Loucy (cell line): ENCODE results near the gene RUNX1.
"Not testable (repeated sequence)": the region's sequence is repeated elsewhere in the genome, so short reads cannot be mapped to it uniquely, and the experiment has no call there.

Experiments used
- H2AFZ ChIP-seq: fragments of 200-600 bp; sonication (generic); 2 replicates; pipeline ENCODE4 v1.6.0; 2016; ENCODE audit warnings: antibody characterized with exemption, mild to moderate bottlenecking, low read length, moderate library complexity
- H3F3A ChIP-seq: fragments of 200-600 bp; 2 replicates; pipeline ENCODE4 v1.6.0; 2016; ENCODE audit warnings: antibody characterized with exemption, low read depth, mild to moderate bottlenecking
- H3K27me3 ChIP-seq: fragments of 200-600 bp; sonication (generic); 2 replicates; pipeline ENCODE4 v1.6.1; 2014; ENCODE audit warnings: low read length, mild to moderate bottlenecking; ENCODE audit not compliant: insufficient read depth, poor library complexity, severe bottlenecking
- H3K36me3 ChIP-seq: fragments of 200-600 bp; sonication (generic); 2 replicates; pipeline ENCODE4 v1.6.1; 2016; ENCODE audit warnings: low read length; ENCODE audit not compliant: insufficient read depth
- H3K4me1 ChIP-seq: fragments of 200-600 bp; sonication (generic); 2 replicates; pipeline ENCODE4 v1.5.1; 2014; ENCODE audit warnings: low read length, mild to moderate bottlenecking; ENCODE audit not compliant: insufficient read depth, poor library complexity, severe bottlenecking
- H3K4me2 ChIP-seq: fragments of 200-600 bp; sonication (generic); 2 replicates; pipeline ENCODE4 v1.6.0; 2014; ENCODE audit warnings: antibody characterized with exemption, low read length, low read depth, mild to moderate bottlenecking; ENCODE audit not compliant: poor library complexity, severe bottlenecking
- H3K4me3 ChIP-seq: fragments of 200-600 bp; sonication (generic); 2 replicates; pipeline ENCODE4 v1.5.1; 2014; ENCODE audit warnings: low read length, mild to moderate bottlenecking, mixed read lengths; ENCODE audit not compliant: poor library complexity, severe bottlenecking
- H3K79me2 ChIP-seq: fragments of 200-600 bp; sonication (generic); 2 replicates; pipeline ENCODE4 v1.6.1; 2014; ENCODE audit warnings: low read length; ENCODE audit not compliant: insufficient read depth
- H3K9ac ChIP-seq: fragments of 200-600 bp; sonication (generic); 2 replicates; pipeline ENCODE4 v1.6.0; 2014; ENCODE audit warnings: mild to moderate bottlenecking, low read depth, low read length, moderate library complexity; ENCODE audit not compliant: poor library complexity, severe bottlenecking
- H3K9me2 ChIP-seq: fragments of 200-600 bp; sonication (generic); replicated peaks from 2 replicates; pipeline ENCODE4 v1.6.1; 2016; ENCODE audit warnings: low read depth, low read length, mixed read lengths
- H3K9me3 ChIP-seq: fragments of 200-600 bp; sonication (generic); 2 replicates; pipeline ENCODE4 v1.6.1; 2014; ENCODE audit warnings: mild to moderate bottlenecking, antibody characterized with exemption, low read length, low read depth; ENCODE audit not compliant: insufficient read depth
- H4K20me1 ChIP-seq: fragments of 200-600 bp; sonication (generic); 2 replicates; pipeline ENCODE4 v1.6.0; 2014; ENCODE audit warnings: antibody characterized with exemption, low read length, mild to moderate bottlenecking; ENCODE audit not compliant: insufficient read depth, poor library complexity, severe bottlenecking
- CTCF ChIP-seq: fragments of 200-600 bp; sonication (generic); conservative IDR thresholded peaks from 2 replicates; pipeline ENCODE4 v1.5.1; 2014; ENCODE audit warnings: mild to moderate bottlenecking, antibody characterized with exemption, low read length
- EZH2phosphoT487 ChIP-seq: fragments of 200-600 bp; IDR thresholded peaks from 2 replicates; pipeline ENCODE4 v1.6.1; 2018; ENCODE audit warnings: antibody characterized with exemption, mild to moderate bottlenecking, moderate library complexity, borderline replicate concordance

The RUNX1 gene

GRCh38 chr21:34956416-34957316 is 92.4 kb downstream of the RUNX1 start:
- Histone ChIP-seq H3F3A (peaks cover 20% of the 10 kb centered on the region; the same call in 1 of the 2 replicates), H4K20me1 (peaks cover 83% of the 10 kb centered on the region), H3K79me2 (peaks cover 92% of the 10 kb centered on the region), H3K9me3 (no peaks in the 10 kb centered on the region), H3K9ac (peak overlapping the region; percentile 39), H3K9me2 (no peaks in the 10 kb centered on the region), H3K4me2 (peak overlapping the region; percentile 73), H2AFZ (no peak overlapping the region), H3K4me1 (peaks cover 60% of the 10 kb centered on the region), H3K27me3 (no peaks in the 10 kb centered on the region), H3K4me3 (peak overlapping the region; percentile 53), H3K36me3 (peaks cover 28% of the 10 kb centered on the region)
- TF ChIP-seq EZH2phosphoT487 (no peak), CTCF (no peak)

GRCh38 chr21:34953950-34954349 is 95.2 kb downstream of the RUNX1 start:
- peaks cover 83% of the 10 kb centered on the region for H4K20me1 ChIP-seq

GRCh38 chr21:34952701-34953100 is 96.4 kb downstream of the RUNX1 start:
- peaks cover 85% of the 10 kb centered on the region for H4K20me1 ChIP-seq
- H3K4me1 ChIP-seq: peaks cover 79% of the 10 kb centered on the region
- H3K4me3 ChIP-seq: peak overlapping the region; percentile 18
- no peak for TF ChIP-seq CTCF
- TF ChIP-seq EZH2phosphoT487: no peak
- H3K27me3 ChIP-seq: no peaks in the 10 kb centered on the region
- H3K9me2 ChIP-seq: no peaks in the 10 kb centered on the region
- no peak overlapping the region for H2AFZ ChIP-seq
- peak overlapping the region; percentile 55 for H3K4me2 ChIP-seq
- peaks cover 15% of the 10 kb centered on the region; the same call in 1 of the 2 replicates for H3F3A ChIP-seq
- H3K79me2 ChIP-seq: peaks cover 96% of the 10 kb centered on the region
- no peaks in the 10 kb centered on the region for H3K9me3 ChIP-seq
- H3K36me3 ChIP-seq: peaks cover 37% of the 10 kb centered on the region
- H3K9ac ChIP-seq: peak overlapping the region; percentile 47

More at GRCh38 chr21:34953950-34954349, 95.2 kb downstream of the RUNX1 start:
- Histone ChIP-seq H2AFZ (no peak overlapping the region), H3K79me2 (peaks cover 89% of the 10 kb centered on the region), H3K9me2 (no peaks in the 10 kb centered on the region), H3K27me3 (no peaks in the 10 kb centered on the region), H3F3A (peaks cover 20% of the 10 kb centered on the region; the same call in 1 of the 2 replicates), H3K9ac (peak overlapping the region; percentile 47), H3K9me3 (no peaks in the 10 kb centered on the region), H3K4me3 (no peak overlapping the region), H3K36me3 (peaks cover 33% of the 10 kb centered on the region), H3K4me1 (peaks cover 76% of the 10 kb centered on the region), H3K4me2 (peak overlapping the region; percentile 55)
- no peak for TF ChIP-seq CTCF
- TF ChIP-seq EZH2phosphoT487: no peak

GRCh38 chr21:34951868-34952267 is 97.2 kb downstream of the RUNX1 start:
- not testable (repeated sequence) for H3K27me3 ChIP-seq, H3K4me3 ChIP-seq, H3K9ac ChIP-seq, H3K9me2 ChIP-seq, H2AFZ ChIP-seq, H3K4me2 ChIP-seq, H3K9me3 ChIP-seq
- H3K36me3 ChIP-seq: peaks cover 36% of the 10 kb centered on the region
- H3F3A ChIP-seq: peaks cover 10% of the 10 kb centered on the region; the same call in 1 of the 2 replicates
- peaks cover 96% of the 10 kb centered on the region for H3K79me2 ChIP-seq
- peaks cover 84% of the 10 kb centered on the region for H4K20me1 ChIP-seq
- peaks cover 79% of the 10 kb centered on the region for H3K4me1 ChIP-seq
